HG03039 (cell line): Measurements from ENCODE around the gene MAP7.
"Not testable (repeated sequence)": the region's sequence is repeated elsewhere in the genome, so short reads cannot be mapped to it uniquely, and the experiment has no call there.

Experiments
- ATAC-seq: cut with Tn5 transposase; IDR thresholded peaks from one replicate; pipeline ENCODE4 v1.9.1; 2021; ENCODE audit warnings: mild to moderate bottlenecking, moderate library complexity; ENCODE audit not compliant: unreplicated experiment

Gene MAP7

DNA sequence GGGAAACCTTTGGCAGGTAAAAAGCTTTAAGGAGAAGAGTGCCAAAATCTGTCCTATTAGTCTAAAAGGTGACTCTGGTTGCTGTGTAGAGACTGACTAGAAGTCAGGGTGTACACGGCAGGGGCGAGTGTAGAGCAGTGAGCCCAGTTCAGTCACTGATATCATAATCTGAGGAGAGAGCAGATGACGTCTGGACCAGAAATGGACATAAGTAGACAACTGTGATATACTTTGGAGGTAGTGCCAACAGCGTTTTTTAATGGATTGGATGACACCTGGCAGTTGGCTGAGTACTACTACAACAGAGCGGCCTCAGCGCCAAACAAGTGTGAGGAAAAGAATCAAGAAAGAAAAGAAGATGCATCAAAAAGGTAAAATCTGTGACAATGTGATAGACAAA is 76.0 kb downstream of the MAP7 start:
- no peak for ATAC-seq

- ATAC-seq = no peak
These were observed 78.3 kb downstream of the MAP7 start for GRCh38 chr6:136471922-136472321.

DNA sequence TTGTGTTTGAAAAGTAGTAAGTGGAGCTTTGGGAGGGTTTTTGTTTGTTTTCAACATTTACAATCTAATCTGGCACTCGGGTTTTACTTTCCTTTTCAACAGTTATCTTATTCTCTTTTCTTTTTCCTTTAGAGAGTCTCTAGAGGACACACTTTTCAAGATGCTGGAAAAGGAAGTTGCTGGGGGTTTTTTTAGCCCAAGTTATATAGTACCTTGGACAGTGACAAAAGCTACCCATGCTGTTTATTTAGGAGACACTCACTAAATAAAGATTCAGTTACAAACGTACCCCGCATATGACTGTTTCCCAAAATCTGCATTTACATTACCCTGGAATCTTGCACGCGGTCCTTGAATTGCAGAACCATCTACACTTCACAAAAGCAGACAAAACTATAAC is 78.8 kb downstream of the MAP7 start:
- no peak for ATAC-seq

DNA sequence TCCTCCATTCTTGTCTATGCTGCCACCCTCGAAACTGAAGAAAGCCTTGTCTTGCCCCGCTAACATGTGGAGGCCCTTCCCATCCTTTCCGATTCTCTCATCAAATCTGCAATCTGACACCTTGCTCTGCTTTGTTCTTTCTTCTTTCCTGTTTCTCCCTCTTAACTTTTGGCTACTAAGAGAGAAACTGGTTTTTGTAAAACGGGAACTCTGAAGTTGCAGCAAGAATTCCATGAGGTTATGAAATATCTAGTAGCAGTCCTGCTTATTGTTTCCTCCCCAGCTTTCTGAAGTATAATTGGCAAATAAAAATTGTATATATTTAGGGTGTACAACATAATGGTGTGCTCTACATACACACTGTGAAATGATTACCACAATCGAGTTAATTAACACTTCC is 80.2 kb downstream of the MAP7 start:
- no peak for ATAC-seq

GRCh38 chr6:136469154-136469553 is 81.1 kb downstream of the MAP7 start:
- no peak for ATAC-seq

GRCh38 chr6:136468711-136469110 is 81.5 kb downstream of the MAP7 start:
- no peak for ATAC-seq

DNA sequence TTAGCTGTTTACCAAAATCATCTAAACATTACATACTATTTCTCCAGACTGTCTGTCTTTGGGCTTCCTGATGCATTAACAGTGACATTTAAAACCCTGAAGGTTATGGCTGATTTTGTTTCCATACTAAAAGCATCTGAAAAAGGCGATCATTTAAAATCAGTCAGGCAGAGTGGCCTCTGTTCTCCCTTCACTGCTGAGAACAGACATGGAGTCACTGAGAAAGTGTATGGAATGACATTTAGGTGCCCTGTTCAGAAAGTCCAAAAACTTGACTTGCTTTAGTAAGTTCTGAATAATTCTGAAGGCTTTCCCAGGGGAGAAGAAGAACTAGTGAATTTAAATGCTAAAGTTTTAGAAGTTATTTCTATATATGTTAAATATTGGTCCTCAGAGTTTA is 83.0 kb downstream of the MAP7 start:
- no peak for ATAC-seq

DNA sequence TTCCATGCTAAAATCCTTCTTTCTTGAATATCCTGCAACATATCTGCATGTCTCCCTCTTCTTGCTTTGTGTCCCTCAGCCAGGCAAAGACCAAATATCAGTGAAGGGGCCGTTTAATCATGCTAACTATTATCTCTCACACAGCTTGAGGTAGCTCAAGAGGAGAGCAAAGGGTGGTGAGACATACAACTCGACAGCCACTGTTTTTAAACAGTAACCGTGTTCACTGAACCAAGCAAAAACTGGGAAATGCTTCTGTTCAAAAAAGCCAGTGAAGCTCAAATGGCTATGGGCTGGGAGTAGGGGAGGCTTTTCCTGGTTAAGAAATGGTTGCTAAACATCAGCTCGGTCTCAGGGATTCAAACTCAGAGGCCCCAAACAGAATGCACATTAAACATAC is 83.4 kb downstream of the MAP7 start:
- no peak for ATAC-seq

DNA sequence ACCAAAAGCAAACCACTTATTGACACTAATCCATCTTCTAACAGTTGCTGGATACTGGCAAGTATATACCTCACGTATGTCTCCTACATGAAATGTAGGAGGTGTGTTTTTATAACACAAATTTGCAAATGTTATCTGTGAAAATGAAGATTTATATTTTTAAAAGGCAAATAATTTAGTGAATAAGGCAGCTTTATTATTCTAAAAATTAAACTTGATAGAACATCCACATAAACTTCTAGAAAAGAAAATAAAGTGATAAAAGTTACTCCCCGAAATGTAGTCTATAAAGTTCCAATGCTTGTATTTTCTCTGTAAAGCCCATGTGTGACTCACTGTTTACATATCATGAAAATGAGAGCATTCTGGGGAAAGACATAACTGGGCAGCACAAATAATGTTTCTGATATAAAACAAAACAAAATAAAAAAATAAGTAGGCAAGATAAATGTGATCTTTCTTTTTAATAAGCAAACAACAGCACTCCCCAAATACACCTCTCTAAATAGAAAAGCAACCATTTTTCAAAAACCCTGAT is 84.4 kb downstream of the MAP7 start:
- no peak for ATAC-seq

DNA sequence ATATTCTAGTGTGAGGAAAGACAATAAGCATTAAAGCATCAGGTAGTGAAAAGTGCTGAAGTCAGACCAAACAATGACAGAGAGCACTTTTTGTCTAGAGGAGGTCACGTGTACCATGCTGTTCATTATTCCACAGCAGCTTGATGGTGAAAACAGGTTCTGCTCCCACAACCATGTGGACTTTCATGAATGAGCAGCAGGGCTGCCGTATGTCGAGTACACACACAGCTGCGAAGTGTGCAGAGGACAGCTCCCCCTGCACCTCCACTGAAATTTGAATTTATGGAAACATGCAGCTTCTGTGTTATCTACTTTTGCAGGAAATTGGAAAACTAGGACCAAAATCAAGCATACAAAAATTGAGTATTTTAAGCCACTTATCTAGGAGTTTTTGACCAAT is 85.3 kb downstream of the MAP7 start:
- ATAC-seq = no peak

DNA sequence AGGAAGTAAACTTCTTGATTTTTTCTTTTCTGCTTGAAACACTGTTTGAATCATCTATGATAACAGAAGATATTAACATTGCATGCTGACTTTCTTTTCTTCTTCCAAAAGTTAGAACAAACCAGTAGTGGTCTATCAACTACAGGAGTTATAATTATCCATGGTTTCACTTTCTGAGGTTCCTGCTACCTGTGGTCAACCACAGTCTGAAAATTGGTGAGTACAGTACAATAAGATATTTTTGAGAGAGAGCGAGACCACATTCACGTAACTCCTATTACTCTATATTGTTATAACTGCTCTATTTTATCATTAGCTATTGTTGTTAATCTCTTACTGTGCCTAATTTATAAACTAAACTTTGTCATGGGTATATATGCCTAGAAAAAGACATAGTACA is 86.1 kb downstream of the MAP7 start:
- ATAC-seq = no peak

DNA sequence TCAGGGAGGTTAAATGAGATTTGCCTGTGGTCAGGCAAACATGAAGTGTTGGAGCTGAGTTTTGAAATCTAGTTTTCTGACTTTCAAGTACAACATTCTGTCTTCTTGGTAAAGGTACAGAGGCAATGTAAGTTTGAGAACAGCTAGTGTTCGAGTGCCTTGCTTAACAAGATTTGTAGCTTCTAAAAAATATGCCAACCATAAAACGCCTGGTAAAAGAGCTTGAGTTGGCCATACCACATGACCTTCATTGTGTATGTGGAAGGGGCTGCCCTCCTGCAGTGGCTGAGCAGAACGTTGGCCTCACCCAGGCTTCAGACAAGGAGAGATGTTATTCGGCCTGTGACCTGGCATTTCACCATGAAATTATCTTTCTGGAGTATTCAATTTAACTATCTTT is 86.5 kb downstream of the MAP7 start:
- ATAC-seq = no peak

DNA sequence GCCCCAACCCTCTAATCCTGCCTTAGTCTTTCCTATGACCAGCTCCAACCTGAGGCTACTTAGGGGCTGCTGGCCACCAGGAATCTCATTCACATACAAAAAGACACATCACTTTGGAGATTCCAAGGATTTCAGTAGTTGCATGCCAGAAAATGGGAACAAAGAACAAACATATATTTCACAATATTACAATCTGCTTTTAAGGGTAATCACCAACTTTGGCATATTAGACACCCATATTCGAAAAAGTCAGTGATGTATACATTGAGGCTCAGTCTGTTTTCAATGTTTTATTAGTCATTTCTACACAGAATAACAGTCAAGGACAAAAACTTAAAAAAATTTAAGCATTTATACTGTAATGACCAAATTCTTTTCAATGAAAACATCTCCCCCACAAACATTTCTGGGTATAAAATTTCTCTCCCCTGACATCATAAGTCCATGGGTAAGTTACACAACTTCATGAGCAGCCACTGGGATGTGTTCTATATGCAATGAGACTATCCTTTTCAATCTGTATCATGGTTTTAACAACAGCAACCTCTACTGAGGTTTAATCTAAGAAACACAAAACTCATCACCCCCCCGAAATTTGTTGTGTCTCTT is 103.5 kb downstream of the MAP7 start:
- no peak for ATAC-seq

GRCh38 chr6:136446145-136446544 is 104.1 kb downstream of the MAP7 start:
- ATAC-seq = no peak

- ATAC-seq = no peak
These were observed 105.2 kb downstream of the MAP7 start for GRCh38 chr6:136445063-136445462.

GRCh38 chr6:136440203-136440602 is 110.0 kb downstream of the MAP7 start:
- no peak for ATAC-seq

DNA sequence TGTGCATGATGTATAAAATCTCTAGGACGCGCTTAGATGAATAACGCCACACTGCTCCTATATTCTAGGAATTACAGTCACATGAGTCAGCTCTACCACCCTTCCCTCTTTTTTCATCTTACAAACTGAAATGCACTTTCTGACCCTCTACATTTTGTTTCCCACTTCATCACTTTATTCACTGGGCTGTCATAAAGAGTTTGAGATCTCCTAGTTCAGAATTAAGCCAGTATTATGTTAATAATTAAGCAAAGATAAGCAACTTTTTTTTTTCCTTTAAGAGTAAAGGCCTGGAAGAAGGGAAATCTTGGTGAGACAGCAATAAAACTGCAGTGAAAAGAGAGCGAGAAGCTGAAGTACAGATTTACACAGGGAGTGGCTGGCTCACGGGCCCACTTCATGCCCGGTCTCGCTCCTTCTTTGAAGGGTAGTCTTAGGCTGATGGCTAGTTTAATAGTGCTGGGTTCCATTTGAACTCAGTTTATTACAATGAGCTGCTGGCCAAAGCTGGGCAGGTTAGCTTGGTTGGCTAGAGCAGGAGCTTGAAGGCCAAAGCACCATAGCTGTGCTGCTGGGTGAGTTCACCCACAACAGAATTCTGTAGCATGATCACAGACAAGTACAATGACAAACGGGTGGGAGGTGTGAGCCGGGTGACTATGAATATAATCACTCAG is 110.6 kb downstream of the MAP7 start:
- ATAC-seq = no peak

GRCh38 chr6:136438441-136438840 is 111.8 kb downstream of the MAP7 start:
- no peak for ATAC-seq

- no peak for ATAC-seq
These were observed 113.0 kb downstream of the MAP7 start for GRCh38 chr6:136437246-136437645.

DNA sequence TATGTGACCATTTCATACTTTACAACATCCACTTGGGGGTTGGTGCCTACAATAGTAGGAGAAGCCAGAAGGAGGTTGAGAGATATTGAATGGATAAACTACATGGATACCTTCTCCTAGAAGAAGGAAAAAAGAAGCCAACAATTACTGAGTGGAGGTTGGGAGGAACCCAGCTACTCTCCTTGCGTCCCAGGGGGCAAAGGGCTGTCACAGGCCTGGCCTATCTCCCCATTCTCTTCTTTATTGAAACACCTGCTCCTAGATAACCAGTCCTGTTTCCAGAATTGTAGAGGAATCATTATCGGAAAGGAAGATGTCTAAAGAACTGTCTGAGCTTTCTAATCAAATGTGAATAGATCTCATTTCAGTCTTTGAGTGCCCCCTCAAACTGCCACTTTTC is 115.1 kb downstream of the MAP7 start:
- ATAC-seq = no peak

DNA sequence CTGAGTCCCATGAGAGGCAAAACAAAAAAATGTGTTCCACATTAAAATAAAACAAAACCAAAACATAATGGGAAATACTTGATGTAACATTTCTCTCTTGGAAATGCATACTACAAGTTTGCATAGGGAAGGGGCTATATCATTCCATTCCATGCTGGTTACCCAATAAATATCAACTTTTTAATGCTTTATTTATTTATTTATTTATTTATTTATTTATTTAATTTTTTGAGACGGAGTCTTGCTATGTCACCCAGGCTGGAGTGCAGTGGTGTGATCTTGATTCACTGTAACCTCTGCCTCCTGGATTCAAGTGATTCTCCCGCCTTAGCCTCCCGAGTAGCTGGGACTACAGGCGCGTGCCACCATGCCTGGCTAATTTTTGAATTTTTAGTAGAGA is 118.9 kb downstream of the MAP7 start:
- not testable (repeated sequence) for ATAC-seq

- ATAC-seq = no peak
These were observed 120.8 kb downstream of the MAP7 start for GRCh38 chr6:136429264-136430065.
